ENCODE results near the gene FREM1. TPM values are rescaled to one million over a fixed set of nuclear protein-coding genes. Genes with fewer than 3 reads are reported as not detected.

FREM1 gene, protein sequence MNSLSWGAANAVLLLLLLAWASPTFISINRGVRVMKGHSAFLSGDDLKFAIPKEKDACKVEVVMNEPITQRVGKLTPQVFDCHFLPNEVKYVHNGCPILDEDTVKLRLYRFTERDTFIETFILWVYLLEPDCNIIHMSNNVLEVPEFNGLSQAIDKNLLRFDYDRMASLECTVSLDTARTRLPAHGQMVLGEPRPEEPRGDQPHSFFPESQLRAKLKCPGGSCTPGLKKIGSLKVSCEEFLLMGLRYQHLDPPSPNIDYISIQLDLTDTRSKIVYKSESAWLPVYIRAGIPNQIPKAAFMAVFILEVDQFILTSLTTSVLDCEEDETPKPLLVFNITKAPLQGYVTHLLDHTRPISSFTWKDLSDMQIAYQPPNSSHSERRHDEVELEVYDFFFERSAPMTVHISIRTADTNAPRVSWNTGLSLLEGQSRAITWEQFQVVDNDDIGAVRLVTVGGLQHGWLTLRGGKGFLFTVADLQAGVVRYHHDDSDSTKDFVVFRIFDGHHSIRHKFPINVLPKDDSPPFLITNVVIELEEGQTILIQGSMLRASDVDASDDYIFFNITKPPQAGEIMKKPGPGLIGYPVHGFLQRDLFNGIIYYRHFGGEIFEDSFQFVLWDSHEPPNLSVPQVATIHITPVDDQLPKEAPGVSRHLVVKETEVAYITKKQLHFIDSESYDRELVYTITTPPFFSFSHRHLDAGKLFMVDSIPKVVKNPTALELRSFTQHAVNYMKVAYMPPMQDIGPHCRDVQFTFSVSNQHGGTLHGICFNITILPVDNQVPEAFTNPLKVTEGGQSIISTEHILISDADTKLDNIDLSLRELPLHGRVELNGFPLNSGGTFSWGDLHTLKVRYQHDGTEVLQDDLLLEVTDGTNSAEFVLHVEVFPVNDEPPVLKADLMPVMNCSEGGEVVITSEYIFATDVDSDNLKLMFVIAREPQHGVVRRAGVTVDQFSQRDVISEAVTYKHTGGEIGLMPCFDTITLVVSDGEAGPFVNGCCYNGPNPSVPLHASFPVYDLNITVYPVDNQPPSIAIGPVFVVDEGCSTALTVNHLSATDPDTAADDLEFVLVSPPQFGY (N-terminal part only)
- polyA plus RNA-seq (2.3 and 2.6 TPM in 2 replicates), polyA minus RNA-seq (1.5 and 3.1 TPM in 2 replicates)

DNA sequence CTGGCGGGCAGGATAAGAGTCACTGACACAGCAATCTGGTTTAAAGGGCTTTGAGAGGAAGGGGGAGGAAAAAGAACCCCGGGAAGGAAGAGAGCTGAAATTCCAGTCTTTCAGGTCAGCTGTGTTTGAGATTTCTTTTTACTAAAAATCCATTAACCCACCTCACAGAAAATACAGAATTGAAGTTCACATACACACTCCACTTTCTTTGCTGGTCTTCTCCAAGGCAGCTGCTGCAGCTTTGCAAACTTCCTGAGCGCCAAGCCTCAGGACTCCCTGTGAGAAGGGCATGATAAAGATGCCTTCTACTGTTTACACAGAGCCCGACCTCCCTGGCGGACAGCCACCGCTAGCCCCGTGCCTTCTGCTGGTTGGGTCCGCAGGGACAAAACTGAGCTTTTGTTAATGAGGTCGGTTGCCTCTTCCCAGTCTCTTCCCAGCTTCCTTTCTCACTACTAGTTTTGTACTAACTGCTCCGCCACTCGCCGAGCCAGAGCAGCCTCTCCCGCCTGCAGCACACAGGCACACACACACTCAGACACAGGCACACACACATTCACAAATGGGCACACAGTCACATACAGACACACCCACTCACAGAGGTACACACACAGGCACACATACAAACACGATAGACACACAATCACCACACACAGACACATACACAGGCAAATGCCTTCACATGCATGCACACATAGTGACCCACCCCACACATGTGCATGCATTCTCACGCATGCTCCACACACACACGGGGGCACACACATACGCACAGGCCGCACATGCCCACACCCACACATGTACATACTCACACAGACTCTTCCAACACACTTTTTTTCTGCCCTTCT, at the start of gene FREM1:
TSS of gene FREM1 (minus strand) at position 468 of the 845 bp plus-strand sequence. CDS start 41,451 bp downstream, outside the sequence.
- no peak within 1 kb of the TSS for H2AFZ ChIP-seq (ENCODE audit: low read depth, low read length)
- no peaks in the 10 kb centered on the region for H3K36me3 ChIP-seq (ENCODE audit: insufficient read depth, low read length)
- no peak within 1 kb of the TSS for H3K9ac ChIP-seq (ENCODE audit: low read length)
- H3K9me2 ChIP-seq (ENCODE audit: insufficient read depth, low read length), result no peaks in the 10 kb centered on the region
- H3K9me3 ChIP-seq (ENCODE audit: low read length), result no peaks in the 10 kb centered on the region
- no peak within 1 kb of the TSS for H3K27ac ChIP-seq (ENCODE audit: low read length)
- TF ChIP-seq RAD21 (conservative IDR thresholded peaks at IDR 0.05), result no peak
- peaks cover 32% of the 10 kb centered on the region for H3K27me3 ChIP-seq (ENCODE audit: insufficient read depth, low read depth, low read length)
- no peaks in the 10 kb centered on the region for H3K79me2 ChIP-seq (replicated peaks; ENCODE audit: insufficient read depth, low read length)
- no peaks in the 10 kb centered on the region for H3F3A ChIP-seq (ENCODE audit: insufficient read depth, low read length, poor library complexity, severe bottlenecking)
- H3K4me3 ChIP-seq (ENCODE audit: low read length), result no peak within 1 kb of the TSS
- no peak within 1 kb of the TSS for H3K4me2 ChIP-seq (ENCODE audit: low read length)
- H4K20me1 ChIP-seq (ENCODE audit: insufficient read depth), result no peaks in the 10 kb centered on the region

DNA sequence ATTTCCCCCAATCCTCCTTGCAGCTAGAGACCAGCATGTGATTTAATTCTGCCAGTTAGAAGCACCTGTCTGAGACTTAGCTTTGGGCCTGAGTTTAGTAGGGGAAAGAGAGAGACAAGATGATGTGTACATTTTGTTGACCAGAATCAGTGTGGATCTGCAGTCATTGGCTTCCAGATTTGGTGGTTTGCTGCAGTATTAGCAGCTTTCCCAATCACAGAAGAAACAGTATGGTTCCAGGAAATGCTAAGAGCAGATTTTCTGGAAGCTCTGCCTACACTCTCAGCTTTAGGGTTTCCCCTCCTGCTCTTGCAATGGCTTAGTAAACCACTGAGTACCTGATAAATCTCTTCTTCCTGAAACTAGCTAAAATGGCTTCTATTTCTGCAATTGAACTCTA, 48.8 kb upstream of the FREM1 start:
- H3K9me2 ChIP-seq (ENCODE audit: insufficient read depth, low read length), result no peaks in the 10 kb centered on the region
- no peak overlapping the region for H3K27ac ChIP-seq (ENCODE audit: low read length)
- no peaks in the 10 kb centered on the region for H3K36me3 ChIP-seq (ENCODE audit: insufficient read depth, low read length)
- H4K20me1 ChIP-seq (ENCODE audit: insufficient read depth), result no peaks in the 10 kb centered on the region
- H3K4me2 ChIP-seq (ENCODE audit: low read length), result no peak overlapping the region
- H3K27me3 ChIP-seq (ENCODE audit: insufficient read depth, low read depth, low read length), result no peaks in the 10 kb centered on the region
- no peak overlapping the region for H2AFZ ChIP-seq (ENCODE audit: low read depth, low read length)
- no peaks in the 10 kb centered on the region for H3K9me3 ChIP-seq (ENCODE audit: low read length)
- no peaks in the 10 kb centered on the region for H3F3A ChIP-seq (ENCODE audit: insufficient read depth, low read length, poor library complexity, severe bottlenecking)
- TF ChIP-seq MXI1 (conservative IDR thresholded peaks at IDR 0.05; ENCODE audit: poor library complexity, severe bottlenecking) (no peak), TAF1 (IDR thresholded peaks at IDR 0.05; ENCODE audit: low read depth) (no peak), EZH2 (IDR thresholded peaks at IDR 0.05; ENCODE audit: borderline replicate concordance, insufficient read depth, low read length, poor library complexity, severe bottlenecking) (no peak), RAD21 (conservative IDR thresholded peaks at IDR 0.05) (no peak), SMC3 (conservative IDR thresholded peaks at IDR 0.05; ENCODE audit: poor library complexity) (no peak), EP300 (conservative IDR thresholded peaks at IDR 0.05; ENCODE audit: poor library complexity, severe bottlenecking) (no peak), POLR2AphosphoS5 (IDR thresholded peaks at IDR 0.05) (no peak)
- TF ChIP-seq, protein P1, sequence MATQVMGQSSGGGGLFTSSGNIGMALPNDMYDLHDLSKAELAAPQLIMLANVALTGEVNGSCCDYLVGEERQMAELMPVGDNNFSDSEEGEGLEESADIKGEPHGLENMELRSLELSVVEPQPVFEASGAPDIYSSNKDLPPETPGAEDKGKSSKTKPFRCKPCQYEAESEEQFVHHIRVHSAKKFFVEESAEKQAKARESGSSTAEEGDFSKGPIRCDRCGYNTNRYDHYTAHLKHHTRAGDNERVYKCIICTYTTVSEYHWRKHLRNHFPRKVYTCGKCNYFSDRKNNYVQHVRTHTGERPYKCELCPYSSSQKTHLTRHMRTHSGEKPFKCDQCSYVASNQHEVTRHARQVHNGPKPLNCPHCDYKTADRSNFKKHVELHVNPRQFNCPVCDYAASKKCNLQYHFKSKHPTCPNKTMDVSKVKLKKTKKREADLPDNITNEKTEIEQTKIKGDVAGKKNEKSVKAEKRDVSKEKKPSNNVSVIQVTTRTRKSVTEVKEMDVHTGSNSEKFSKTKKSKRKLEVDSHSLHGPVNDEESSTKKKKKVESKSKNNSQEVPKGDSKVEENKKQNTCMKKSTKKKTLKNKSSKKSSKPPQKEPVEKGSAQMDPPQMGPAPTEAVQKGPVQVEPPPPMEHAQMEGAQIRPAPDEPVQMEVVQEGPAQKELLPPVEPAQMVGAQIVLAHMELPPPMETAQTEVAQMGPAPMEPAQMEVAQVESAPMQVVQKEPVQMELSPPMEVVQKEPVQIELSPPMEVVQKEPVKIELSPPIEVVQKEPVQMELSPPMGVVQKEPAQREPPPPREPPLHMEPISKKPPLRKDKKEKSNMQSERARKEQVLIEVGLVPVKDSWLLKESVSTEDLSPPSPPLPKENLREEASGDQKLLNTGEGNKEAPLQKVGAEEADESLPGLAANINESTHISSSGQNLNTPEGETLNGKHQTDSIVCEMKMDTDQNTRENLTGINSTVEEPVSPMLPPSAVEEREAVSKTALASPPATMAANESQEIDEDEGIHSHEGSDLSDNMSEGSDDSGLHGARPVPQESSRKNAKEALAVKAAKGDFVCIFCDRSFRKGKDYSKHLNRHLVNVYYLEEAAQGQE (IDR thresholded peaks at IDR 0.05; ENCODE audit: borderline replicate concordance), result no peak
- TF ChIP-seq, protein P2, sequence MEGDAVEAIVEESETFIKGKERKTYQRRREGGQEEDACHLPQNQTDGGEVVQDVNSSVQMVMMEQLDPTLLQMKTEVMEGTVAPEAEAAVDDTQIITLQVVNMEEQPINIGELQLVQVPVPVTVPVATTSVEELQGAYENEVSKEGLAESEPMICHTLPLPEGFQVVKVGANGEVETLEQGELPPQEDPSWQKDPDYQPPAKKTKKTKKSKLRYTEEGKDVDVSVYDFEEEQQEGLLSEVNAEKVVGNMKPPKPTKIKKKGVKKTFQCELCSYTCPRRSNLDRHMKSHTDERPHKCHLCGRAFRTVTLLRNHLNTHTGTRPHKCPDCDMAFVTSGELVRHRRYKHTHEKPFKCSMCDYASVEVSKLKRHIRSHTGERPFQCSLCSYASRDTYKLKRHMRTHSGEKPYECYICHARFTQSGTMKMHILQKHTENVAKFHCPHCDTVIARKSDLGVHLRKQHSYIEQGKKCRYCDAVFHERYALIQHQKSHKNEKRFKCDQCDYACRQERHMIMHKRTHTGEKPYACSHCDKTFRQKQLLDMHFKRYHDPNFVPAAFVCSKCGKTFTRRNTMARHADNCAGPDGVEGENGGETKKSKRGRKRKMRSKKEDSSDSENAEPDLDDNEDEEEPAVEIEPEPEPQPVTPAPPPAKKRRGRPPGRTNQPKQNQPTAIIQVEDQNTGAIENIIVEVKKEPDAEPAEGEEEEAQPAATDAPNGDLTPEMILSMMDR (IDR thresholded peaks at IDR 0.05; ENCODE audit: poor library complexity, severe bottlenecking), result no peak
- no peak overlapping the region for H3K9ac ChIP-seq (ENCODE audit: low read length)
- H3K79me2 ChIP-seq (replicated peaks; ENCODE audit: insufficient read depth, low read length), result no peaks in the 10 kb centered on the region
- H3K4me3 ChIP-seq (ENCODE audit: low read length), result no peak overlapping the region

Measured in neural cell (in vitro differentiated cells).